CD4-positive, alpha-beta memory T cell (primary cell): ENCODE results near the gene JSRP1. TPM values are rescaled to one million over a fixed set of nuclear protein-coding genes. Genes with fewer than 3 reads are reported as not detected.
"Not testable (repeated sequence)": the region's sequence is repeated elsewhere in the genome, so short reads cannot be mapped to it uniquely, and the experiment has no call there.

Experiments used
- CTCF ChIA-PET: fragments of 350-600 bp; sonication (Branson Sonifier 250); formaldehyde crosslinking; loops from one replicate; lab custom pipeline; 2021; ENCODE audit warnings: inconsistent platforms; ENCODE audit not compliant: partially characterized antibody; lab: Charles Lee
- POLR2A ChIA-PET: fragments of 350-600 bp; sonication (Branson Sonifier 250); formaldehyde crosslinking; loops from one replicate; lab custom pipeline; 2021; ENCODE audit not compliant: partially characterized antibody; lab: Charles Lee
- DNase-seq, 5 donors: peaks; one replicate each; pipeline versions ENCODE4 v3.0.0 to v3.0.0-alpha.2; 2020 to 2022; ENCODE audit warnings: mixed read lengths in 1 of 5
- H3K27ac ChIP-seq: one replicate; pipeline ENCODE4 v1.7.0; 2013; ENCODE audit warnings: low read depth, low read length
- H3K27me3 ChIP-seq: 2 replicates; pipeline ENCODE4 v1.7.0; 2013; ENCODE audit warnings: mild to moderate bottlenecking, low read length, moderate library complexity; ENCODE audit not compliant: insufficient read depth
- H3K36me3 ChIP-seq: 2 replicates; pipeline ENCODE4 v1.7.0; 2013; ENCODE audit warnings: mild to moderate bottlenecking, low read length, moderate library complexity; ENCODE audit not compliant: insufficient read depth
- H3K4me1 ChIP-seq: 2 replicates; pipeline ENCODE4 v1.7.0; 2013; ENCODE audit warnings: mild to moderate bottlenecking, low read length, moderate library complexity; ENCODE audit not compliant: insufficient read depth
- H3K4me3 ChIP-seq, 2 donors: one replicate each; pipeline ENCODE4 v1.7.0; 2013; ENCODE audit warnings: low read length in 2 of 2, mild to moderate bottlenecking in 1 of 2
- H3K9me3 ChIP-seq, 2 donors: one replicate each; pipeline ENCODE4 v1.7.0; 2013; ENCODE audit warnings: low read length in 2 of 2, control low read depth in 1 of 2; ENCODE audit not compliant: control insufficient read depth in 1 of 2
- H3K27ac Mint-ChIP-seq, 7 donors: one replicate each; pipeline ENCODE4 v1.8.0; 2020 to 2021; ENCODE audit warnings: mixed read lengths in 7 of 7, mild to moderate bottlenecking in 6 of 7, inconsistent platforms in 3 of 7, moderate library complexity in 3 of 7
- H3K27me3 Mint-ChIP-seq, 2 donors: one replicate each; pipeline ENCODE4 v1.8.0; 2020 to 2021; ENCODE audit warnings: mixed read lengths in 2 of 2
- H3K36me3 Mint-ChIP-seq, 2 donors: one replicate each; pipeline ENCODE4 v1.8.0; 2020 to 2021; ENCODE audit warnings: mixed read lengths in 2 of 2, inconsistent platforms in 1 of 2, mild to moderate bottlenecking in 1 of 2
- H3K4me1 Mint-ChIP-seq, 4 donors: one replicate each; pipeline ENCODE4 v1.8.0; 2020 to 2021; ENCODE audit warnings: mixed read lengths in 4 of 4, mild to moderate bottlenecking in 1 of 4
- H3K4me3 Mint-ChIP-seq, 8 donors: one replicate each; pipeline ENCODE4 v1.8.0; 2020 to 2021; ENCODE audit warnings: mixed read lengths in 8 of 8, mild to moderate bottlenecking in 7 of 8, moderate library complexity in 6 of 8, inconsistent platforms in 3 of 8
- H3K9me3 Mint-ChIP-seq, 8 donors: one replicate each; pipeline ENCODE4 v1.8.0; 2020 to 2021; ENCODE audit warnings: mixed read lengths in 8 of 8, mild to moderate bottlenecking in 5 of 8, inconsistent platforms in 3 of 8, moderate library complexity in 1 of 8
- intact Hi-C: fragments of 100-400 bp; cut with micrococcal nuclease; formaldehyde crosslinking; loops from one replicate; pipeline ENCODE4 v1.15.1; 2023
- polyA plus RNA-seq, 2 donors: library from polyadenylated mRNA; unstranded; fragments of 300-500 nt; fragmentation: Illumina TruSeq; gene quantifications; one replicate each; pipeline ENCODE4 v1.2.3, GENCODE V29; 2021
- total RNA-seq, 2 experiments: library from RNA; stranded (reverse); gene quantifications; one replicate each; pipeline ENCODE4 v1.2.3, GENCODE V29; 2021

Gene JSRP1
- total and polyA plus RNA-seq, 4 experiments from 2014 or later = 1.1 to 1.7 (median 1.4) TPM

DNA sequence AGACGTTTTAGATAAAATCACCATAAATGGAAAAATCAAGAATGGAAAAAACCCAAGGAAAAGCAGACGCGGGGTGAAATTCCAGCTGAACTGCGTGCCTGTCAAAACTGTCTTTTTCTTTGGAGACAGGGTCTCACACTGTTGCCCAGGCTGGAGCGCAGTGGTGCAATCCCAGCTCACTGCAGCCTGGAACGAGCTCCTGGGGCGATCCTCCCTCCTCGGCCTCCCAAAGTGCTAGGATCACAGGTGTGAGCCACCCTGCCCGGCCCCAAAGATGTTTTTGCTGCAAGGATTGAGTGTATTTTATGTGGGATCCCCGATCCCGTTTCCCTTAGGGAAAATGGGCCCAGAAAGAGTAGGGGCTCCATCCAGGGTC, 26.6 kb upstream of the JSRP1 start:
- intact Hi-C loops = no loop called here
- Mint-ChIP-seq H3K4me1 (peaks cover 2 to 18% (median 12%) of the 10 kb centered on the region in 4 donors), H3K27me3 (no peaks in the 10 kb centered on the region), H3K36me3 (no peaks in the 10 kb centered on the region), H3K4me3 (peak overlapping the region in 7 of 8 donors; percentile 36 to 76 (median 52)), H3K27ac (peak overlapping the region in 3 of 7 donors; percentile 41 to 77 (median 68)), H3K9me3 (peaks cover 0 to 2% (median 0%) of the 10 kb centered on the region in 8 donors)
- Histone ChIP-seq H3K27me3 (no peaks in the 10 kb centered on the region), H3K4me3 (no peak overlapping the region), H3K36me3 (no peaks in the 10 kb centered on the region), H3K4me1 (peaks cover 13% of the 10 kb centered on the region), H3K27ac (no peak overlapping the region), H3K9me3 (no peaks in the 10 kb centered on the region)
- ChIA-PET CTCF (interaction anchor here (1.7 kb wide), 1 partner anchor 9 kb away, joined by 7 read pairs; no protein-coding TSS in a partner anchor), POLR2A (interaction anchor here (0.6 to 1.4 kb wide), 5 partner anchors 13 to 248 kb away, joined by 3 to 4 read pairs (median 3); no protein-coding TSS in a partner anchor)
- DNase-seq = peak in 1 of 5 donors; percentile 41

DNA sequence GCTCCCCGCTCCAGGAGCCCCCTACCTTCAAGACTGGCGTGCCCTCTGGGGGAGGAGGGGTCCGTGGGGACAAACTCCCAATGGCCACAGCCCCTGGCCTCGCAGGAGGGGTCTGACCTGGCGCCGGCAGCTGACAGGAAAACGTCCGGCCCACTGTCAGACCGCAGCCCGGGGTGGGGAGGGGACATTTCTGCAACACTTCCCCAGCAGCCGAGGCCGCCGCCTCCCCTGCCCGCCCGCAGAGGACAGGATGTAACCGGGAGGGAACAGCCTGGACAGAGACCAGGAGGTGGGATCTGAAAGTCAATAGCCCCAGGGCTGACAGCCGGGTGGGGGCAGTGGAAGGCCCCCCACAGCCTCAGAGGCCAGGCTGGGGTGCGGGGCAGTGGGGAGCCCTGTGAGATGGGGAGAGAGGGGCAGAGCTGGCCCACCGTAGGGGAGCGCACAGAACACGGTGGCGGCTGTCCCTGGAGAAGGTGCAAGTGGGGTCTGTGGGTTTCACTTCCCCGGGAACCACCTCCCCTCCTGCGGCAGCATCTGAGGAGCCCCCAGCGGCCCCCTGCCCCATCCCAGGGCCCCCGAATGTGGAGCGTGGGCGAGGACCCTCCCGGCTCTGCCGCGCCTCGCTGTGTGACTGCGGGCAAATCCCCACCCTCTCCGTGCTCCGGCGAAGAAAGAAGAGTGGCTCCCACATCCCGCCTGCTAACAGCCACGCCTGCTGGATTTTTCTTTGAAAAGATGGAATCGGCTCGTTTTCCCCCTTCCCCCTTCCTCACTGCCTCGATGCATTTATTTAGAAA, 26.0 kb upstream of the JSRP1 start, which contains the start of gene PEAK3:
PEAK3 (minus strand) TSS at position 114 of the 800 bp plus-strand sequence. CDS start 1,244 bp downstream, outside the sequence.
- Histone ChIP-seq H3K4me3 (no peak within 1 kb of the TSS), H3K27me3 (no peaks in the 10 kb centered on the region), H3K36me3 (no peaks in the 10 kb centered on the region), H3K9me3 (no peaks in the 10 kb centered on the region), H3K27ac (no peak within 1 kb of the TSS), H3K4me1 (peaks cover 13% of the 10 kb centered on the region)
- H3K4me1 Mint-ChIP-seq = peaks cover 2 to 21% (median 13%) of the 10 kb centered on the region in 4 donors
- H3K27me3 Mint-ChIP-seq = no peaks in the 10 kb centered on the region
- peaks cover 0 to under 1% of the 10 kb centered on the region in 2 donors for H3K36me3 Mint-ChIP-seq
- POLR2A ChIA-PET = interaction anchor here (0.6 to 1.4 kb wide), 7 partner anchors 11 to 247 kb away, joined by 3 to 8 read pairs (median 3); partner anchors contain the start of gene PLEKHJ1
- peak in 1 of 5 donors; percentile 52 for DNase-seq
- H3K4me3 Mint-ChIP-seq = peak within 1 kb of the TSS; percentile 31 to 76 (median 55)
- H3K27ac Mint-ChIP-seq = peak within 1 kb of the TSS in 4 of 7 donors; percentile 32 to 77 (median 54)
- H3K9me3 Mint-ChIP-seq = peaks cover 0 to 2% (median 0%) of the 10 kb centered on the region in 8 donors
- intact Hi-C loops = no loop called here
- CTCF ChIA-PET = interaction anchor here (1.7 kb wide), 1 partner anchor 8 kb away, joined by 7 read pairs; no protein-coding TSS in a partner anchor

DNA sequence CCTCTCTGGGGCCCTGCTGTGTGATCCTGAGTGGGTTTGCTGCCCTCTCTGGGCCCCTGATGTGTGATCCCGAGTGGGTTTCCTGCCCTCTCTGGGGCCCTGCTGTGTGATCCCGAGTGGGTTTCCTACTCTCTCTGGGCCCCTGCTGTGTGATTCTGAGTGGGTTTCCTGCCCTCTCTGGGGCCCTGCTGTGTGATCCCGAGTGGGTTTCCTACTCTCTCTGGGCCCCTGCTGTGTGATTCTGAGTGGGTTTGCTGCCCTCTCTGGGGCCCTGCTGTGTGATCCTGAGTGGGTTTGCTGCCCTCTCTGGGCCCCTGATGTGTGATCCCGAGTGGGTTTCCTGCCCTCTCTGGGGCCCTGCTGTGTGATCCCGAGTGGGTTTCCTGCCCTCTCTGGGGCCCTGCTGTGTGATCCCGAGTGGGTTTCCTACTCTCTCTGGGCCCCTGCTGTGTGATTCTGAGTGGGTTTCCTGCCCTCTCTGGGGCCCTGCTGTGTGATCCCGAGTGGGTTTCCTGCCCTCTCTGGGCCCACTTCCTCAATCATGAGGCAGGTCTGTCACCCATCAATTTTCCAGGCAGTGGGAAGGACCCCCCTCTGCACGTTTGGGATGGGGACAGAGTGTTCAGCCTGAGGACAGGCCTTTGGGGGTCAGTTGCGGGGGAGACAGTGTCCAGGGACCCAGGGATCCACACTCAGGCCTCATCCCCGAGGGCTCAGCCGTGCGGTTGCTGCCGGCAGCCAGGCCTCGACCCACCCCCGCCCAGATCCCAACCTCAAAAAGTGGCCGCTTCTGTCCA, 25.2 kb upstream of the JSRP1 start:
- Mint-ChIP-seq H3K4me1 (peaks cover 5 to 23% (median 16%) of the 10 kb centered on the region in 4 donors), H3K27ac (peak overlapping the region in 2 of 7 donors; percentile 30 to 32), H3K4me3 (peak overlapping the region in 5 of 8 donors; percentile 38 to 69 (median 54))
- H3K27me3 Mint-ChIP-seq, DNase-seq, H3K36me3 Mint-ChIP-seq, intact Hi-C loops, H3K9me3 ChIP-seq, H3K27me3 ChIP-seq, H3K27ac ChIP-seq, H3K36me3 ChIP-seq, H3K9me3 Mint-ChIP-seq, H3K4me3 ChIP-seq, CTCF ChIA-PET: not testable (repeated sequence)
- peaks cover 13% of the 10 kb centered on the region for H3K4me1 ChIP-seq
- POLR2A ChIA-PET = interaction anchor here (0.7 to 1.4 kb wide), 3 partner anchors 10 to 45 kb away, joined by 3 to 8 read pairs (median 4); partner anchors contain the start of gene PLEKHJ1

DNA sequence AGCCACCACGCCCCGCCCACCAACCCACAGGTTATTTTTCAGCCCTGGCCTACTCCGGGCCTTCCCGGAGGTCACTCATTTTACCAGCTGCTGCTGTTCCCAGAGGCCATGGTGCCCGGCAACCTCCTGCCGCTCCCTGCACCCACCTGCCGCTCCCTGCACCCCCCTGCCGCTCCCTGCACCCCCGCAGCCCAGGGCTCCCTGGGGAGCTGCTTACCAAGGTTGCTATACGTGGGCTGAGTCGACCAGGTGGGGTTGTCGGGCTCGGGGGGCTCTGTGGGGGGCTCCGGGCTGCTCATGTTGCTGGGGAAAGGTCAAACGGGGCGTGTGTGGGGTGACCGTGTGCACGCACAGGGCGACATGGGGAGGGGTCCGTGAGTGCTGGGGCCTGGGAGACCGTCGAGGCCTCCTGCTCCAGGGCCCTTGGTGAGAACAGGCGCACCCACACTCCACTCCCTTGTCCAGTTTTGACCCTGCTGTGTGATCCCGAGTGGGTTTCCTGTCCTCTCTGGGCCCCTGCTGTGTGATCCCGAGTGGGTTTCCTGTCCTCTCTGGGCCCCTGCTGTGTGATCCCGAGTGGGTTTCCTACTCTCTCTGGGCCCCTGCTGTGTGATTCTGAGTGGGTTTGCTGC, 24.5 kb upstream of the JSRP1 start:
- Mint-ChIP-seq H3K4me1 (peaks cover 5 to 23% (median 16%) of the 10 kb centered on the region in 4 donors), H3K27ac (peak overlapping the region in 1 of 7 donors; percentile 44), H3K9me3 (no peaks in the 10 kb centered on the region), H3K27me3 (no peaks in the 10 kb centered on the region), H3K4me3 (no peak overlapping the region), H3K36me3 (peaks cover 0 to 3% of the 10 kb centered on the region in 2 donors)
- Histone ChIP-seq H3K36me3 (no peaks in the 10 kb centered on the region), H3K27me3 (no peaks in the 10 kb centered on the region), H3K9me3 (no peaks in the 10 kb centered on the region), H3K27ac (no peak overlapping the region), H3K4me3 (no peak overlapping the region), H3K4me1 (peaks cover 13% of the 10 kb centered on the region)
- DNase-seq = peak in 1 of 5 donors; percentile 42
- intact Hi-C loops = no loop called here
- POLR2A ChIA-PET = interaction anchor here (0.9 kb wide), 1 partner anchor 10 kb away, joined by 3 read pairs; no protein-coding TSS in a partner anchor
- CTCF ChIA-PET = interaction anchor here (0.6 to 7.1 kb wide), 2 partner anchors 66 to 112 kb away, joined by 3 to 81 read pairs; no protein-coding TSS in a partner anchor

DNA sequence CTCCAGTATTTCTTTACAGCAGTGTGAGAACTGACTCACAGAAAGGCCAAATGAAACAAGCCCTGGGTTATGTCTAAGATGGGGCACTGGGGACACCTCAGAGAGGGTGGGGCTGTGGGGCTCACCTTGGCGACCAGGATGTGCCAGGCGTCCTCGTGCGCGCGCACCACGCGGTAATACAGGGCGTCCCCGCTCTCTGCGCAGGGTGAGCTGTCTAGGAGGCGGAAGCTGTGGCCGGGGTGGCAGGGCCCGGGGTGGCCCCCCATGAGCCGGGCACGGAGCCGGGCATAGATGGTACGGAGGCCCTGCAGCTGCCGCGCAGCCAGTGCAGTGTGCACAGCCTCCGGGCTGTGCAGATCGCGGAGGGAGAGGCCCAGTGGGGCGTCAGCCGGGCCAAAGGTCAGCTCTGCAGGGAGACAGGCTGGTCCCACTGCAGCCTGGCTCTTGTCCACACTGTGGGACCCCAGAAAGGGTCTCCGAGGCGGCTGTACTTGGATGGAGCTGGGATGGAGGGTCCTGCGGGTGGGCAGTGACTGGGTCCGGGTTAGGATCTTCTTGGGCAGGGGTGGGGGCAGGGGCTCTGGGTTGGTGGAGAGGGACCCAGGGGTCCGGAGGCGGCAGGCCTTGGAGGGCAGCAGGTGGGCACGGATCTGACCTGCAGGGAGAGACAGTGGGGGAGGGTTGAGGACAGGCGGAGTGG, 22.4 kb upstream of the JSRP1 start:
- H3K4me1 ChIP-seq = peaks cover 23% of the 10 kb centered on the region

DNA sequence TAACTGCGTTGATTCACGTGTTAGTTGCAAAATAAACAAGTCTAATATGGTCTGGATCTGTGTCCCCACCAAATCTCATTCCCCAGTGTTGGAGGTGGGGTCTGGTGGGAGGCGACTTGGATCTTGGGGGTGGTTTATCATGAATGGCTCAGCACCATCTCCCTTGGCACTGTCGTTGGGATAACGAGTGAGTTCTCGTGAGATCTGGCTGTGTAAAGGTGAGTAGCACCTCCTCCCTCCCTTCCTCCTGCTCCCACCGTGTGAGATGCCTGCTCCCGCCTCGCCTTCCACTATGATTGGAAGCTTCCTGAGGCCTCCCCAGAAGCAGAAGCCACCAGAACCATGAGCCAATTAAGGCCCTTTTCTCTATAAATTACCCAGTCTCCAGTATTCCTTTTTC, 20.9 kb upstream of the JSRP1 start:
- Mint-ChIP-seq H3K4me1 (peaks cover 20 to 40% (median 30%) of the 10 kb centered on the region in 4 donors), H3K27ac (peak overlapping the region in 4 of 7 donors; percentile 64 to 91 (median 76)), H3K27me3 (no peaks in the 10 kb centered on the region), H3K4me3 (peak overlapping the region in 2 of 8 donors; percentile 40 to 57), H3K36me3 (peaks cover 10 to 19% of the 10 kb centered on the region in 2 donors), H3K9me3 (peaks cover 0 to 15% (median 0%) of the 10 kb centered on the region in 8 donors)
- Histone ChIP-seq H3K27me3 (no peaks in the 10 kb centered on the region), H3K4me3 (no peak overlapping the region), H3K4me1 (peaks cover 32% of the 10 kb centered on the region), H3K36me3 (peaks cover 6% of the 10 kb centered on the region), H3K9me3 (no peaks in the 10 kb centered on the region), H3K27ac (no peak overlapping the region)
- intact Hi-C loops = no loop called here
- POLR2A ChIA-PET = interaction anchor here (0.5 to 13.8 kb wide), 6 partner anchors 12 to 133 kb away, joined by 4 to 167 read pairs (median 4); partner anchors contain the start of genes AMH and JSRP1
- CTCF ChIA-PET = interaction anchor here (0.7 to 7.1 kb wide), 4 partner anchors 9 to 121 kb away, joined by 3 to 81 read pairs (median 3); no protein-coding TSS in a partner anchor
- peak in 1 of 5 donors; percentile 18 for DNase-seq

More for the DNA sequence above, 22.4 kb upstream of the JSRP1 start:
- Mint-ChIP-seq H3K9me3 (peaks cover 0 to 12% (median 0%) of the 10 kb centered on the region in 8 donors), H3K27ac (peak overlapping the region in 3 of 7 donors; percentile 15 to 75 (median 41)), H3K36me3 (peaks cover 6 to 13% of the 10 kb centered on the region in 2 donors), H3K4me3 (no peak overlapping the region), H3K4me1 (peaks cover 15 to 36% (median 28%) of the 10 kb centered on the region in 4 donors), H3K27me3 (no peaks in the 10 kb centered on the region)
- CTCF ChIA-PET = interaction anchor here (1.0 to 7.1 kb wide), 3 partner anchors 12 to 114 kb away, joined by 3 to 81 read pairs (median 3); no protein-coding TSS in a partner anchor
- no peak overlapping the region for H3K27ac ChIP-seq
- H3K36me3 ChIP-seq = no peaks in the 10 kb centered on the region
- no peaks in the 10 kb centered on the region for H3K27me3 ChIP-seq
- intact Hi-C loops = no loop called here
- no peak overlapping the region for H3K4me3 ChIP-seq
- H3K9me3 ChIP-seq = no peaks in the 10 kb centered on the region
- POLR2A ChIA-PET = interaction anchor here (0.8 to 13.8 kb wide), 6 partner anchors 9 to 39 kb away, joined by 3 to 167 read pairs (median 4); partner anchors contain the start of genes AMH and JSRP1
- DNase-seq = peak in 1 of 5 donors; percentile 41
